SK-N-SH treated with all-trans-retinoic acid at 6 μM for 48 hours (cell line): ENCODE measurements around the gene SLC7A1.

Experiments used
- ATAC-seq: fragments of 200-7000 bp; cut with Tn5 transposase; 3 replicates; pipeline ENCODE4 v1.9.1; 2020; ENCODE audit warnings: mild to moderate bottlenecking, moderate library complexity
- ARNTL ChIP-seq: fragments of 450-650 bp; formaldehyde crosslinking; IDR thresholded peaks from 2 replicates; pipeline ENCODE4 v1.5.0; 2020; ENCODE audit warnings: low read depth, mild to moderate bottlenecking, moderate library complexity, borderline replicate concordance
- CSDC2 ChIP-seq: fragments of 250-450 bp; sonication (Bioruptor Pico); IDR thresholded peaks from 2 replicates; pipeline ENCODE4 v1.5.0; 2020; ENCODE audit warnings: mild to moderate bottlenecking, moderate library complexity
- ESRRG ChIP-seq: fragments of 250-450 bp; sonication (Bioruptor Pico); IDR thresholded peaks from 2 replicates; pipeline ENCODE4 v1.6.1; 2021; ENCODE audit warnings: mild to moderate bottlenecking
- GLIS3 ChIP-seq: fragments of 250-450 bp; sonication (Bioruptor Pico); IDR thresholded peaks from 2 replicates; pipeline ENCODE4 v1.5.0; 2020; ENCODE audit warnings: mild to moderate bottlenecking, moderate library complexity
- ISL1 ChIP-seq: fragments of 250-450 bp; sonication (Bioruptor Pico); IDR thresholded peaks from 2 replicates; pipeline ENCODE4 v2.1.2; 2022; ENCODE audit warnings: mild to moderate bottlenecking, moderate library complexity
- OSR1 ChIP-seq: fragments of 250-450 bp; sonication (Bioruptor Pico); IDR thresholded peaks from 2 replicates; pipeline ENCODE4 v1.8.0; 2022; ENCODE audit warnings: moderate library complexity, mild to moderate bottlenecking, inconsistent platforms
- PPARA ChIP-seq: fragments of 250-450 bp; sonication (Bioruptor Pico); IDR thresholded peaks from 2 replicates; pipeline ENCODE4 v1.5.0; 2020; ENCODE audit warnings: mild to moderate bottlenecking, borderline replicate concordance
- RARB ChIP-seq: fragments of 250-450 bp; sonication (Bioruptor Pico); IDR thresholded peaks from 2 replicates; pipeline ENCODE4 v1.8.0; 2021; ENCODE audit warnings: mild to moderate bottlenecking, moderate library complexity
- SNAI2 ChIP-seq: fragments of 250-450 bp; sonication (Bioruptor Pico); IDR thresholded peaks from 2 replicates; pipeline ENCODE4 v1.5.0; 2020; ENCODE audit warnings: mild to moderate bottlenecking, moderate library complexity
- TOX ChIP-seq: fragments of 250-450 bp; sonication (Bioruptor Pico); IDR thresholded peaks from 2 replicates; pipeline ENCODE4 v1.8.0; 2021; ENCODE audit warnings: mild to moderate bottlenecking, moderate library complexity, borderline replicate concordance
- ZC3H10 ChIP-seq: fragments of 250-450 bp; sonication (Bioruptor Pico); IDR thresholded peaks from 2 replicates; pipeline ENCODE4 v1.5.1; 2021; ENCODE audit warnings: mild to moderate bottlenecking, moderate library complexity
- ZNF565 ChIP-seq: fragments of 450-650 bp; formaldehyde crosslinking; conservative IDR thresholded peaks from 2 replicates; pipeline ENCODE4 v1.5.0; 2020; ENCODE audit warnings: low read depth, mild to moderate bottlenecking, moderate library complexity
- ZNF70 ChIP-seq: fragments of 450-650 bp; formaldehyde crosslinking; IDR thresholded peaks from 2 replicates; pipeline ENCODE4 v1.5.0; 2020; ENCODE audit warnings: mild to moderate bottlenecking, moderate library complexity
- ZNF8 ChIP-seq: fragments of 450-650 bp; formaldehyde crosslinking; IDR thresholded peaks from 2 replicates; pipeline ENCODE4 v1.5.0; 2020; ENCODE audit warnings: mild to moderate bottlenecking, moderate library complexity
- TF ChIP-seq, protein P1 (sequence below): fragments of 250-450 bp; sonication (Bioruptor Pico); IDR thresholded peaks from 2 replicates; pipeline ENCODE4 v1.5.0; 2020; ENCODE audit warnings: mild to moderate bottlenecking, moderate library complexity
- TF ChIP-seq, protein P2 (sequence below): fragments of 250-450 bp; sonication (Bioruptor Pico); IDR thresholded peaks from 2 replicates; pipeline ENCODE4 v1.5.1; 2021; ENCODE audit warnings: mild to moderate bottlenecking, moderate library complexity
- TF ChIP-seq, protein P3 (sequence below): fragments of 250-450 bp; sonication (Bioruptor Pico); IDR thresholded peaks from 2 replicates; pipeline ENCODE4 v1.5.1; 2020; ENCODE audit warnings: low read depth, mild to moderate bottlenecking, moderate library complexity
- TF ChIP-seq, protein P4 (sequence below): fragments of 250-450 bp; sonication (Bioruptor Pico); IDR thresholded peaks from 2 replicates; pipeline ENCODE4 v1.8.0; 2021; ENCODE audit warnings: low read depth, mild to moderate bottlenecking, moderate library complexity, borderline replicate concordance

SLC7A1 gene

DNA sequence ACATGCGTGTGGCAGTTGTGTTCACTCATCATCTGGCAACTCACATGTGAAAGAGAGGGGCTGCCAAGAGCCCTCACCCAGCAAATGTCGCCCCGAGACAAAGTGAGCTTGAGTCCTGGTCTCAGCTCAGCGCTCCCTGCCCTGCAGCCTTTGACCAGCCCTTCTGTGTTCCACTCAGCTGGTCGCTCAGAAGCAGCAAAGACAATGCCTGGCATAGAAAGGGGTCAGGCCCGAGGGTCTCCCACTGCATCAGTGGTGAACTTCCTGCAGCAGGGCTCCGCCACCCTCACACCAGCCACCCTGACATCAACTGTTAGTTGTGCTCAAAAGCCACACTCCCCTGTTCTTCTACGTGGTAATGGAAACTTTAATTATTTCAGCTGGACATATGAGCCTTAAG is 68.0 kb downstream of the SLC7A1 start:
- TF ChIP-seq, protein P1, sequence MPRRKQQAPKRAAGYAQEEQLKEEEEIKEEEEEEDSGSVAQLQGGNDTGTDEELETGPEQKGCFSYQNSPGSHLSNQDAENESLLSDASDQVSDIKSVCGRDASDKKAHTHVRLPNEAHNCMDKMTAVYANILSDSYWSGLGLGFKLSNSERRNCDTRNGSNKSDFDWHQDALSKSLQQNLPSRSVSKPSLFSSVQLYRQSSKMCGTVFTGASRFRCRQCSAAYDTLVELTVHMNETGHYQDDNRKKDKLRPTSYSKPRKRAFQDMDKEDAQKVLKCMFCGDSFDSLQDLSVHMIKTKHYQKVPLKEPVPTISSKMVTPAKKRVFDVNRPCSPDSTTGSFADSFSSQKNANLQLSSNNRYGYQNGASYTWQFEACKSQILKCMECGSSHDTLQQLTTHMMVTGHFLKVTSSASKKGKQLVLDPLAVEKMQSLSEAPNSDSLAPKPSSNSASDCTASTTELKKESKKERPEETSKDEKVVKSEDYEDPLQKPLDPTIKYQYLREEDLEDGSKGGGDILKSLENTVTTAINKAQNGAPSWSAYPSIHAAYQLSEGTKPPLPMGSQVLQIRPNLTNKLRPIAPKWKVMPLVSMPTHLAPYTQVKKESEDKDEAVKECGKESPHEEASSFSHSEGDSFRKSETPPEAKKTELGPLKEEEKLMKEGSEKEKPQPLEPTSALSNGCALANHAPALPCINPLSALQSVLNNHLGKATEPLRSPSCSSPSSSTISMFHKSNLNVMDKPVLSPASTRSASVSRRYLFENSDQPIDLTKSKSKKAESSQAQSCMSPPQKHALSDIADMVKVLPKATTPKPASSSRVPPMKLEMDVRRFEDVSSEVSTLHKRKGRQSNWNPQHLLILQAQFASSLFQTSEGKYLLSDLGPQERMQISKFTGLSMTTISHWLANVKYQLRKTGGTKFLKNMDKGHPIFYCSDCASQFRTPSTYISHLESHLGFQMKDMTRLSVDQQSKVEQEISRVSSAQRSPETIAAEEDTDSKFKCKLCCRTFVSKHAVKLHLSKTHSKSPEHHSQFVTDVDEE (CRISPR knock-in tag), result no peak
- TF ChIP-seq PPARA (CRISPR knock-in tag) (no peak), ISL1 (no peak), OSR1 (CRISPR knock-in tag) (no peak), ZNF70 (no peak), RARB (CRISPR knock-in tag) (no peak), ZC3H10 (CRISPR knock-in tag) (no peak)
- TF ChIP-seq, protein P2, sequence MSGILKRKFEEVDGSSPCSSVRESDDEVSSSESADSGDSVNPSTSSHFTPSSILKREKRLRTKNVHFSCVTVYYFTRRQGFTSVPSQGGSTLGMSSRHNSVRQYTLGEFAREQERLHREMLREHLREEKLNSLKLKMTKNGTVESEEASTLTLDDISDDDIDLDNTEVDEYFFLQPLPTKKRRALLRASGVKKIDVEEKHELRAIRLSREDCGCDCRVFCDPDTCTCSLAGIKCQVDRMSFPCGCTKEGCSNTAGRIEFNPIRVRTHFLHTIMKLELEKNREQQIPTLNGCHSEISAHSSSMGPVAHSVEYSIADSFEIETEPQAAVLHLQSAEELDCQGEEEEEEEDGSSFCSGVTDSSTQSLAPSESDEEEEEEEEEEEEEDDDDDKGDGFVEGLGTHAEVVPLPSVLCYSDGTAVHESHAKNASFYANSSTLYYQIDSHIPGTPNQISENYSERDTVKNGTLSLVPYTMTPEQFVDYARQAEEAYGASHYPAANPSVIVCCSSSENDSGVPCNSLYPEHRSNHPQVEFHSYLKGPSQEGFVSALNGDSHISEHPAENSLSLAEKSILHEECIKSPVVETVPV (CRISPR knock-in tag), result no peak
- TF ChIP-seq, protein P3, sequence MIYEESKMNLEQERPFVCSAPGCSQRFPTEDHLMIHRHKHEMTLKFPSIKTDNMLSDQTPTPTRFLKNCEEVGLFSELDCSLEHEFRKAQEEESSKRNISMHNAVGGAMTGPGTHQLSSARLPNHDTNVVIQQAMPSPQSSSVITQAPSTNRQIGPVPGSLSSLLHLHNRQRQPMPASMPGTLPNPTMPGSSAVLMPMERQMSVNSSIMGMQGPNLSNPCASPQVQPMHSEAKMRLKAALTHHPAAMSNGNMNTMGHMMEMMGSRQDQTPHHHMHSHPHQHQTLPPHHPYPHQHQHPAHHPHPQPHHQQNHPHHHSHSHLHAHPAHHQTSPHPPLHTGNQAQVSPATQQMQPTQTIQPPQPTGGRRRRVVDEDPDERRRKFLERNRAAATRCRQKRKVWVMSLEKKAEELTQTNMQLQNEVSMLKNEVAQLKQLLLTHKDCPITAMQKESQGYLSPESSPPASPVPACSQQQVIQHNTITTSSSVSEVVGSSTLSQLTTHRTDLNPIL (CRISPR knock-in tag), result no peak
- ATAC-seq, result no peak

DNA sequence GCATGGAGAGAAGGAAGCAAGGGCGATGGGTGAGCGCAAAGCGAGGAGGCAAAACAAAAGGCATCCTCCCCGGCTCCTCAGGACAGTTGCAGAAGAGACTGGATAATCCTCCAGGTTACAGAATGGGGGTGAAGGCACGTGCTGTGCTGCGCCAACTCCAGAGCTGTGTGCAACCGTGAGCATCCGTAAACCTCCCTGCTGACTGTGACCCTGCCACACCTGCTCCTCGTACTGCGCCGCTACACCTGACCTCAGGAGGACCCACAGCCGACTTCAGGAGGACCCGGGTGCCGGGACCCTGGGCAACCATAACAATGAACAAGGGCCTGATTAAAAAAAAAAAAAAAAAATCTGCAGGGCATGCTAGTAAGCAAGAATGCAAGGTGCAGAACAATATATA is 68.7 kb downstream of the SLC7A1 start:
- TF ChIP-seq TOX (no peak), ARNTL (CRISPR knock-in tag) (no peak), ZNF565 (no peak), RARB (CRISPR knock-in tag) (no peak), ESRRG (CRISPR knock-in tag) (no peak), GLIS3 (CRISPR knock-in tag) (no peak), SNAI2 (CRISPR knock-in tag) (no peak)
- TF ChIP-seq, protein P4, sequence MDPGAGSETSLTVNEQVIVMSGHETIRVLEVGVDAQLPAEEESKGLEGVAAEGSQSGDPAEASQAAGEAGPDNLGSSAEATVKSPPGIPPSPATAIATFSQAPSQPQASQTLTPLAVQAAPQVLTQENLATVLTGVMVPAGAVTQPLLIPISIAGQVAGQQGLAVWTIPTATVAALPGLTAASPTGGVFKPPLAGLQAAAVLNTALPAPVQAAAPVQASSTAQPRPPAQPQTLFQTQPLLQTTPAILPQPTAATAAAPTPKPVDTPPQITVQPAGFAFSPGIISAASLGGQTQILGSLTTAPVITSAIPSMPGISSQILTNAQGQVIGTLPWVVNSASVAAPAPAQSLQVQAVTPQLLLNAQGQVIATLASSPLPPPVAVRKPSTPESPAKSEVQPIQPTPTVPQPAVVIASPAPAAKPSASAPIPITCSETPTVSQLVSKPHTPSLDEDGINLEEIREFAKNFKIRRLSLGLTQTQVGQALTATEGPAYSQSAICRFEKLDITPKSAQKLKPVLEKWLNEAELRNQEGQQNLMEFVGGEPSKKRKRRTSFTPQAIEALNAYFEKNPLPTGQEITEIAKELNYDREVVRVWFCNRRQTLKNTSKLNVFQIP (CRISPR knock-in tag), result no peak

DNA sequence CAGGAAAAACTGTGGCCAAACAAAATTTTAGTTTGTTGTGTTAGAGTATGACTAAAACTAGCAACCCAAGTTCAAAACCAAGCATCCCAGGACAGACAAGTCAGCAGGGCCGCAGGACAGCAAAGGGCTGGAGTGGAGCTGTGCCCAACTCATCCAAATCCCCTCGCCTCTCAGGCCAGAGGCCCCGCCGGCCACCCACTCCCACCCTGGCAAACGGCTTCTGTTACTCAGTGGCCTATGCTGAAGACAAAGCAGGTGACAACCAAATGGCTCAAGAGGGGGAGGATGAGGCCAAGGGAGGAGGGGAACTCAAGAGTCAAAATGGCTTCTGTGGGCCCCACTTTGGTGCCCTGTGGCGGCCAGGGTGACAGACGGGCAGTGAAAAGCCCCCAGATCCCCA is 69.7 kb downstream of the SLC7A1 start:
- no peak for ATAC-seq
- no peak for TF ChIP-seq SNAI2 (CRISPR knock-in tag)
- TF ChIP-seq, protein P4 (CRISPR knock-in tag), result no peak
- TF ChIP-seq, protein P1 (CRISPR knock-in tag), result no peak
- no peak for TF ChIP-seq TOX
- no peak for TF ChIP-seq ZNF8
- no peak for TF ChIP-seq CSDC2 (CRISPR knock-in tag)
- TF ChIP-seq, protein P3 (CRISPR knock-in tag), result no peak
- TF ChIP-seq RARB (CRISPR knock-in tag), result no peak

More for the DNA sequence above, 68.7 kb downstream of the SLC7A1 start:
- no peak for ATAC-seq
